ENCODE results near the gene SYNPO. TPM values are rescaled to one million over a fixed set of nuclear protein-coding genes. Genes with fewer than 3 reads are reported as not detected.

SYNPO gene
- total RNA-seq, 1 donor = 3.9 TPM

DNA sequence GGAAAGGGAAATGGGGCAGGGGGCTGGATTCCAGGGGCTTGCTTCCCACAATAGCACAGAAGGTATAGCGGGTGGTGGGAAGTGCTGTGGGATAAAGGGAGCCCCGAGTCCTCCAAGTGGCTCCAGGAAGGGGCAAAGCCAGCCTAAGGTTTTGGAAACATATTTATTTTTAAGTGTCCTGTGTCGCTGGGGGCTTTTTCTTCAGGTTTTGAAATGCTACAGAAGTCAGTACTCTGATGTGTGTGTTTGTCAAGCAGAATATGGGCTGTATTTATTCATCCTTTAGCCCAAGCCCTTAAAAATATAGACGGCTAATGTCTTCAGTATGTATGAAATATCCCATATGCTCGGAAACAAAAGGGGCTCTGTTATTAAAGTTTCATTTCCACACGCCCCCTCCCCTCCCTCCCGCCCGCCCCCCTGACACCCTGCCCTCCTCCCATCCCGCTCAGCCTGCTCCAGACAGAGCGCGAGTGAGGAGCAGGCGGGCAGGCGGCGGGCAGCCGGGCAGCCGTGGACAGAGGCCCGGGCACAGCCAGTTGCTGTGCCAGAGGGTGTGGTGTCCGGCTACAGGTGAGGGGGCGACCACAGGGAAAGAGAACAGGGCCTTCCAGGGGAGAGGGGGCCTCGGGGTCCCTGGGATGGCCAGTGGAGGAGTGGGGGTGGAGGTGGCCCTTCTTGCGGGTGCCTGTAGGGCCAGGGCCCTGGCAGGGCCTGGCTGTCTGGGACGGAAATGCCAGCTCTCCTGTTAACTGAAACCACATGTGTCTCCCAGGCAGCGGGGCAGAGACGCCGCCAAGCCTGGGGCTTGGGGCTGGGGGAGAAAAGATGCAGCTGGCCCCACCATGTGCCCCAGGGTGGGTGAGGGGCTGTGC is 39.6 kb upstream of the SYNPO start:
- TF ChIP-seq CTCF (IDR thresholded peaks at IDR 0.05; ENCODE audit: insufficient read depth, low read length) = no peak
- no peak overlapping the region for H3K4me3 ChIP-seq (ENCODE audit: low read depth, low read length)
- DNase-seq (ENCODE audit: low read depth) = no peak

GRCh38 chr5:150601491-150602345 is 38.7 kb upstream of the SYNPO start:
- H3K4me3 ChIP-seq (ENCODE audit: low read depth, low read length) = no peak overlapping the region
- no peak for TF ChIP-seq CTCF (IDR thresholded peaks at IDR 0.05; ENCODE audit: insufficient read depth, low read length)
- DNase-seq (ENCODE audit: low read depth) = no peak

- TF ChIP-seq CTCF (IDR thresholded peaks at IDR 0.05; ENCODE audit: insufficient read depth, low read length) = no peak
- no peak overlapping the region for H3K4me3 ChIP-seq (ENCODE audit: low read depth, low read length)
- no peak for DNase-seq (ENCODE audit: low read depth)
Measured at GRCh38 chr5:150603052-150603451, 37.4 kb upstream of the SYNPO start.

GRCh38 chr5:150603491-150603890 is 37.0 kb upstream of the SYNPO start:
- DNase-seq (ENCODE audit: low read depth) = no peak
- no peak overlapping the region for H3K4me3 ChIP-seq (ENCODE audit: low read depth, low read length)
- TF ChIP-seq CTCF (IDR thresholded peaks at IDR 0.05; ENCODE audit: insufficient read depth, low read length) = no peak

DNA sequence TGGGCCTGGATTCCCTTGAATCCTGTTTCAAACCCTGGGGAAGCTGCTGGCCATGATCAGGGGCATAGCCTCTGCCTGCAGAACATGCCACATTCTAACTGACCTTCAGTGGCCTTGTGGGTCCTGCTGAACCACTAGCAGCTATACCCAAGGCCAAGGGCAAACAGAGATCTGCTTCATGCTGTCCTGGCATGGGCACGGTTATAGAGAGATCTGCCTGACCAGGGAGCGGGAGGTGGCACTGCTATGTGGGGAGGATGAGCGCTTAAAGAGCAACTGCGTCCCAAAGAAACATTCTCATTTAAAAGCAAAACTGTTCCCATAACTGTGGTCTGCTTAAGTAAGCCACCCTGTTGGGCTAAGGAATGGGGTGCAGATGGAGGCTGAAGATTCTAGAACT is 36.5 kb upstream of the SYNPO start:
- TF ChIP-seq CTCF (IDR thresholded peaks at IDR 0.05; ENCODE audit: insufficient read depth, low read length) = no peak
- DNase-seq (ENCODE audit: low read depth) = no peak
- no peak overlapping the region for H3K4me3 ChIP-seq (ENCODE audit: low read depth, low read length)

GRCh38 chr5:150604894-150605440 is 35.5 kb upstream of the SYNPO start:
- H3K4me3 ChIP-seq (ENCODE audit: low read depth, low read length) = no peak overlapping the region
- no peak for TF ChIP-seq CTCF (IDR thresholded peaks at IDR 0.05; ENCODE audit: insufficient read depth, low read length)
- DNase-seq (ENCODE audit: low read depth) = no peak

All from fibroblast of the aortic adventitia (primary cell).